Sigmoid colon (tissue), 7 donors: ENCODE measurements around the gene MYBPC1. TPM values are rescaled to one million over a fixed set of nuclear protein-coding genes. Genes with fewer than 3 reads are reported as not detected.

Experiments
- DNase-seq: peaks from one replicate; pipeline ENCODE4 v3.0.0-alpha.2; 2019
- H3K27ac ChIP-seq, 4 donors: fragments of 200-600 bp; sonication (generic); one replicate each; pipeline ENCODE4 v1.5.1; 2016 to 2019; ENCODE audit warnings: mild to moderate bottlenecking in 1 of 4
- H3K27me3 ChIP-seq, 3 donors: fragments of 200-600 bp; sonication (generic); one replicate each; pipeline ENCODE4 v1.5.1; 2019; ENCODE audit warnings: mild to moderate bottlenecking in 1 of 3
- H3K36me3 ChIP-seq, 4 donors: fragments of 200-600 bp; sonication (generic); one replicate each; pipeline ENCODE4 v1.5.1; 2016 to 2019
- H3K4me1 ChIP-seq, 4 donors: fragments of 200-600 bp; sonication (generic); one replicate each; pipeline ENCODE4 v1.5.1; 2017 to 2019
- H3K4me3 ChIP-seq, 4 donors: fragments of 200-600 bp; sonication (generic); one replicate each; pipeline ENCODE4 v1.5.1; 2017 to 2019; ENCODE audit warnings: mild to moderate bottlenecking in 2 of 4, moderate library complexity in 1 of 4
- H3K9me3 ChIP-seq, 4 donors: fragments of 200-600 bp in 3 of 4; sonication (generic) in 3 of 4; one replicate each; pipeline versions ENCODE4 v1.5.1 to v1.6.1; 2013 to 2019
- CTCF ChIP-seq, 4 experiments: fragments of 450-650 bp in 3 of 4; fragments of 200-600 bp in 1 of 4; IDR thresholded peaks; one replicate each; pipeline ENCODE4 v1.5.1; 2016 to 2019; ENCODE audit warnings: antibody characterized with exemption in 4 of 4, mild to moderate bottlenecking in 3 of 4, moderate library complexity in 2 of 4
- EP300 ChIP-seq, 4 donors: sonication (generic); formaldehyde crosslinking; IDR thresholded peaks; one replicate each; pipeline ENCODE4 v1.6.1; 2017; ENCODE audit warnings: antibody characterized with exemption in 4 of 4
- POLR2A ChIP-seq, 2 donors: fragments of 450-650 bp; IDR thresholded peaks; one replicate each; pipeline ENCODE4 v1.6.1; 2016; ENCODE audit warnings: antibody characterized with exemption in 2 of 2, mild to moderate bottlenecking in 2 of 2, moderate library complexity in 2 of 2
- POLR2AphosphoS5 ChIP-seq, 4 donors: sonication (generic); formaldehyde crosslinking; IDR thresholded peaks; one replicate each; pipeline ENCODE4 v1.6.1; 2017; ENCODE audit warnings: antibody characterized with exemption in 4 of 4
- WGBS, 2 donors: extraction: QIAGEN DNeasy Blood & Tissue Kit; methylation state at CpG; one replicate each; pipeline ENCODE4 v1.1.7; 2013; 5-methylcytosine and 5-hydroxymethylcytosine counted together
- intact Hi-C: fragments of 100-400 bp; cut with DNase I; formaldehyde crosslinking; loops from one replicate; pipeline ENCODE4 v1.15.1; 2023
- polyA plus RNA-seq, 3 donors: library from polyadenylated mRNA; stranded (reverse); fragments of 200-250 nt; gene quantifications; one replicate each; pipeline ENCODE4 v1.2.3, GENCODE V29; 2013
- total RNA-seq, 4 donors: library from RNA; depleted of rRNA; stranded (reverse); fragments of >200 nt; gene quantifications; one replicate each; pipeline ENCODE4 v1.1.0, GENCODE V29; 2016
- donor health status: healthy with polysubstance abuse.
- donor health status: Bipolar disorder and iron deficiency.
- donor health status: healthy.

The MYBPC1 gene
- total and polyA plus RNA-seq, 7 donors: 0.16 to 18.6 (median 2.1) TPM

GRCh38 chr12:101598483-101598882 lies 3.7 kb downstream of the MYBPC1 start:
- DNase-seq: no peak
- intact Hi-C loops: no loop called here
- Histone ChIP-seq H3K36me3 (no peaks in the 10 kb centered on the region), H3K4me3 (no peak overlapping the region), H3K4me1 (no peaks in the 10 kb centered on the region), H3K27ac (no peak overlapping the region), H3K9me3 (no peaks in the 10 kb centered on the region), H3K27me3 (no peaks in the 10 kb centered on the region)
- 91 to 94% methylated on average over 3 of the region's 3 CpGs for WGBS, 2 donors
- TF ChIP-seq EP300 (IDR thresholded peaks at IDR 0.05) (no peak), POLR2A (IDR thresholded peaks at IDR 0.05) (no peak), POLR2AphosphoS5 (IDR thresholded peaks at IDR 0.05) (no peak), CTCF (IDR thresholded peaks at IDR 0.05) (no peak)

GRCh38 chr12:101599311-101599710 lies 4.5 kb downstream of the MYBPC1 start:
- H3K27me3 ChIP-seq: no peaks in the 10 kb centered on the region
- no peak for TF ChIP-seq CTCF (IDR thresholded peaks at IDR 0.05)
- TF ChIP-seq POLR2A (IDR thresholded peaks at IDR 0.05): no peak
- TF ChIP-seq POLR2AphosphoS5 (IDR thresholded peaks at IDR 0.05): no peak
- TF ChIP-seq EP300 (IDR thresholded peaks at IDR 0.05): no peak
- WGBS, 2 donors: 64 to 85% methylated on average over 1 of the region's 1 CpG
- H3K27ac ChIP-seq: no peak overlapping the region
- no peaks in the 10 kb centered on the region for H3K36me3 ChIP-seq
- no peak overlapping the region for H3K4me3 ChIP-seq
- no peaks in the 10 kb centered on the region for H3K9me3 ChIP-seq
- intact Hi-C loops: no loop called here
- no peaks in the 10 kb centered on the region for H3K4me1 ChIP-seq
- no peak for DNase-seq

- Histone ChIP-seq H3K4me1 (no peaks in the 10 kb centered on the region), H3K27me3 (no peaks in the 10 kb centered on the region), H3K4me3 (no peak overlapping the region), H3K36me3 (no peaks in the 10 kb centered on the region), H3K9me3 (no peaks in the 10 kb centered on the region), H3K27ac (no peak overlapping the region)
- 13 to 55% methylated on average over 5 of the region's 5 CpGs for WGBS, 2 donors
- no peak for DNase-seq
- intact Hi-C loops: no loop called here
- TF ChIP-seq POLR2A (IDR thresholded peaks at IDR 0.05) (no peak), CTCF (IDR thresholded peaks at IDR 0.05) (no peak), EP300 (IDR thresholded peaks at IDR 0.05) (no peak), POLR2AphosphoS5 (IDR thresholded peaks at IDR 0.05) (no peak)
Measured at GRCh38 chr12:101599771-101600484, 5.2 kb downstream of the MYBPC1 start.

GRCh38 chr12:101604132-101604531 lies 9.4 kb downstream of the MYBPC1 start:
- Histone ChIP-seq H3K4me3 (no peak overlapping the region), H3K9me3 (no peaks in the 10 kb centered on the region), H3K4me1 (no peaks in the 10 kb centered on the region), H3K27ac (no peak overlapping the region), H3K36me3 (no peaks in the 10 kb centered on the region), H3K27me3 (no peaks in the 10 kb centered on the region)
- intact Hi-C loops: no loop called here
- 11 to 52% methylated on average over 1 of the region's 1 CpG for WGBS, 2 donors
- DNase-seq: no peak
- TF ChIP-seq CTCF (IDR thresholded peaks at IDR 0.05) (no peak), EP300 (IDR thresholded peaks at IDR 0.05) (no peak), POLR2A (IDR thresholded peaks at IDR 0.05) (no peak), POLR2AphosphoS5 (IDR thresholded peaks at IDR 0.05) (no peak)

GRCh38 chr12:101607894-101608293 lies 13.1 kb downstream of the MYBPC1 start:
- no peak for DNase-seq
- Histone ChIP-seq H3K4me1 (no peaks in the 10 kb centered on the region), H3K36me3 (no peaks in the 10 kb centered on the region), H3K4me3 (no peak overlapping the region), H3K27ac (no peak overlapping the region), H3K27me3 (no peaks in the 10 kb centered on the region), H3K9me3 (no peaks in the 10 kb centered on the region)
- intact Hi-C loops: no loop called here
- TF ChIP-seq CTCF (IDR thresholded peaks at IDR 0.05) (no peak), EP300 (IDR thresholded peaks at IDR 0.05) (no peak), POLR2A (IDR thresholded peaks at IDR 0.05) (no peak), POLR2AphosphoS5 (IDR thresholded peaks at IDR 0.05) (no peak)
- 15 to 63% methylated on average over 2 of the region's 2 CpGs for WGBS, 2 donors
